Right lobe of liver (tissue), 4 donors: ENCODE measurements around the gene NR2F1-AS1.

Source experiments
- POLR2A ChIP-seq: fragments of 450-650 bp; IDR thresholded peaks from one replicate; pipeline ENCODE4 v1.6.1; 2017; ENCODE audit warnings: antibody characterized with exemption, mild to moderate bottlenecking
- TF ChIP-seq, protein P1 (sequence below), 4 donors: fragments of 200-600 bp in 3 of 4; fragments of 450-650 bp in 1 of 4; IDR thresholded peaks; one replicate each; pipeline versions ENCODE4 v1.5.1 to v1.8.0; 2016 to 2022; ENCODE audit warnings: antibody characterized with exemption in 4 of 4, mild to moderate bottlenecking in 2 of 4
- donor health status: DM: no; HTN: no; CAD: no.
- donor health status: DM: no; HTN: no; CAD: no.
- donor health status: DM: no; HTN: yes; CAD: no.

- TF ChIP-seq, protein P1, sequence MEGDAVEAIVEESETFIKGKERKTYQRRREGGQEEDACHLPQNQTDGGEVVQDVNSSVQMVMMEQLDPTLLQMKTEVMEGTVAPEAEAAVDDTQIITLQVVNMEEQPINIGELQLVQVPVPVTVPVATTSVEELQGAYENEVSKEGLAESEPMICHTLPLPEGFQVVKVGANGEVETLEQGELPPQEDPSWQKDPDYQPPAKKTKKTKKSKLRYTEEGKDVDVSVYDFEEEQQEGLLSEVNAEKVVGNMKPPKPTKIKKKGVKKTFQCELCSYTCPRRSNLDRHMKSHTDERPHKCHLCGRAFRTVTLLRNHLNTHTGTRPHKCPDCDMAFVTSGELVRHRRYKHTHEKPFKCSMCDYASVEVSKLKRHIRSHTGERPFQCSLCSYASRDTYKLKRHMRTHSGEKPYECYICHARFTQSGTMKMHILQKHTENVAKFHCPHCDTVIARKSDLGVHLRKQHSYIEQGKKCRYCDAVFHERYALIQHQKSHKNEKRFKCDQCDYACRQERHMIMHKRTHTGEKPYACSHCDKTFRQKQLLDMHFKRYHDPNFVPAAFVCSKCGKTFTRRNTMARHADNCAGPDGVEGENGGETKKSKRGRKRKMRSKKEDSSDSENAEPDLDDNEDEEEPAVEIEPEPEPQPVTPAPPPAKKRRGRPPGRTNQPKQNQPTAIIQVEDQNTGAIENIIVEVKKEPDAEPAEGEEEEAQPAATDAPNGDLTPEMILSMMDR (IDR thresholded peaks at IDR 0.05), result no peak
- TF ChIP-seq POLR2A, result no peak
Measured at GRCh38 chr5:93430118-93430517, 150.9 kb downstream of the NR2F1-AS1 start.
